GM20431 (cell line): ENCODE results near the gene POU2AF1.

ENCODE experiments used
- in situ Hi-C: fragments of 300-500 bp; cut with MseI, MboI; formaldehyde crosslinking; loops from one replicate; pipeline ENCODE4 v1.15.0; 2020; ENCODE audit warnings: low sequenced_read_pairs; ENCODE audit not compliant: unreplicated experiment

POU2AF1 gene

GRCh38 chr11:111363985-111364384 is 15.1 kb downstream of the POU2AF1 start:
- in situ Hi-C loops: no loop called here

DNA sequence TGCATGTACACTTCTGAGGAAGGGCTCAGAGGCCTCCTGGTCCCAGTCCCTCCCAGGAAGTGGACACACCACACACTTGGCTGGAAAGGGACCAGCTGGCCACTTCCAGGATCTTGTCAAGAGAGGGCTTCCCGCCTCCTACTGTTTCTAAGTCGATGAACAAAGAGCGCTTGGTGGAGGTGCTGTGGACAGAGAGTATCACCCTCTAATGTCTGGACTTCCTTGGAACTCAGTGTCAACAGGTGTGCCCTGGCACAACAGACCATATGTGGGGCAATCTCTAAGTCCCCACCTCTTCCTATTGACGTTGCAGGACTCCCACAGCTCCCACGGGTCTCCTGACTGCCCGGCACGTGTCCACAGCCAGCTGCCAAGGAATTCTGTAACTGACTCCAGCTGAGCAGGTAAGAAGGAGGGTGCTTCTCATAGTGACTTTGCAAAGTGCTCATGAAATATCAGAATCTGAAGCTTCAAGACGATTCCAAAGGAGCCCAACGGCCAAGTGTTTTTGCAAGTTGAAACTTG is 16.1 kb downstream of the POU2AF1 start:
- in situ Hi-C loops: no loop called here

- in situ Hi-C loops: no loop called here
These were observed 17.2 kb downstream of the POU2AF1 start for GRCh38 chr11:111361874-111362273.

GRCh38 chr11:111361052-111361801 is 17.8 kb downstream of the POU2AF1 start:
- in situ Hi-C loops: no loop called here

DNA sequence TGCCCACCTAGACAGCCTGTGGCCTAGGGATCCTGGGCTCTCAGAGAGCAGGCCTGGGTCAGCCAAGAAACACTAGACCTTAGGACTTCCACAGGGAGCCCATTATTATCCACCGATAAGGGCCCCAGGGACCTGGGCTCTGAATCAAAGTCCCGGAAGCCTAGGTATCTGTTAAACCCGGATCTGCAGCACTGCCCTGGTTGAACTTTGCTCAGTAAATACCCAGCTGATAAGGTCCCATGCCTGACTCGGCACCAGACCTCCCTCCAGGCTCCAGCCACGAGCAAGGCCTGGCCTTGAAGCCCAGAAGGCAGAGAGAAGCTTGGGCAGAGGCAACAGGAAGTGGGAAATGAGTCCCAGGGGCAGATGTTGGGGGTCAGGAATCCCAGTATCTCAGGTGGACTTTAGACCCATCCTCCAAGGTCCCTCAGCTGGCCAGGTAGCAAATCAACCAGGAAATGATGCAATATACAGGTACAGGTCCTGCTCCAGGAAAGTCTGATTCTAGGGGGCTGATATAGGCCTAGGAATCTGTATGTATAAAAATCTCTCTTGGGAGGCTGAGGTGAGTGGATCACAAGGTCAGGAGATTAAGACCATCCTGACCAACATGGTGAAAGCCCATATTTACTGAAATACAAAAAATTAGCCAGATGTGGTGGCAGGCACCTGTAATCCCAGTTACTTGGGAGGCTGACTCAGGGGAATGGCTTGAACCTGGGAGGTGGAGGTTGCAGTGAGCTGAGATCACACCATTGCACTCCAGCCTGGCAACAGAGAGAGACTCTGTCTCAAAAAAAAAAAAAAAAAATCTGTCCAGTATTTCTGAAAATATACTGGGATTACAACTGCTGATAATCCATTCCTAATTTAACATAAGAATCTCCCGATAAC is 18.7 kb downstream of the POU2AF1 start:
- in situ Hi-C loops: no loop called here

- in situ Hi-C loops: no loop called here
These were observed 19.6 kb downstream of the POU2AF1 start for GRCh38 chr11:111359223-111360149.

DNA sequence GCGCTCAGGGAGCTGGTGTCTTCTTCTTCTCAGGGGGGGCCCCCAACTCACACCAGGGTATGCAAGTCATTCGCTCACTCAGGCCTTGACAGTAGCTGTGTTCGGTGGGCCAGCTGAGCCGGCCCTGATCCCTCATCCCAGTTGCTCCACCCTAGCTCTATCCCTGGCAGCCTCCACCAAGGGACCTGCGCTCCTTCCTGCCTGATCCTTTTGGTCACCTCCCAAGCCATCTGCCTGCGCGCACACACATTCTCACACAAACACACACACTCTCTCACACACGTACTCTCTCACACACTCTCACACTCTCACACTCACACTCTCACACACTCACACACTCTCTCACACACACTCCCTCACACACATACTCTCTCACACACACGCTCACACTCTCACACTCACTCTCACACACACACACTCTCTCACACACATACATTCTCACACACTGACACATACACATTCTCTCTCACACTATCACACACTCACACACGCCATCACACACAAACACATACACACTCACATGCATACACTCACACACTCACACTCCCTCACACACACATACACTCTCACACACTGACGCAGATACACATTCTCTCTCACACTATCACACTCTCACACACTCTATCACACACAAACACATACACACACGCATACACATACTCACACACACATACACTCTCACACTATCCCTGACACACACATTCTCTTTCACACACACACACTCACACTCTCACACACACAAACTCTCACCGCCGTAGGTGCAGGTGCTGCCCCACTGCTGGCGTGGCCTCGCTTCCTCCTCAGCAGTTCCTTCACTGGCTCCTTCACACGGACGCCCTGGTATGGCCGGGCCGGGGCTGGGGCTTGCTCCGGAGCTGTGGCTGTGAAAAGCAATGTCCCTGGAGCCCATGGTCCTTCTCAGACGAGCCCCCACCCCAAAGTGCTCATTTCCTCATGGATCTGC is 20.8 kb downstream of the POU2AF1 start:
- in situ Hi-C loops: no loop called here

DNA sequence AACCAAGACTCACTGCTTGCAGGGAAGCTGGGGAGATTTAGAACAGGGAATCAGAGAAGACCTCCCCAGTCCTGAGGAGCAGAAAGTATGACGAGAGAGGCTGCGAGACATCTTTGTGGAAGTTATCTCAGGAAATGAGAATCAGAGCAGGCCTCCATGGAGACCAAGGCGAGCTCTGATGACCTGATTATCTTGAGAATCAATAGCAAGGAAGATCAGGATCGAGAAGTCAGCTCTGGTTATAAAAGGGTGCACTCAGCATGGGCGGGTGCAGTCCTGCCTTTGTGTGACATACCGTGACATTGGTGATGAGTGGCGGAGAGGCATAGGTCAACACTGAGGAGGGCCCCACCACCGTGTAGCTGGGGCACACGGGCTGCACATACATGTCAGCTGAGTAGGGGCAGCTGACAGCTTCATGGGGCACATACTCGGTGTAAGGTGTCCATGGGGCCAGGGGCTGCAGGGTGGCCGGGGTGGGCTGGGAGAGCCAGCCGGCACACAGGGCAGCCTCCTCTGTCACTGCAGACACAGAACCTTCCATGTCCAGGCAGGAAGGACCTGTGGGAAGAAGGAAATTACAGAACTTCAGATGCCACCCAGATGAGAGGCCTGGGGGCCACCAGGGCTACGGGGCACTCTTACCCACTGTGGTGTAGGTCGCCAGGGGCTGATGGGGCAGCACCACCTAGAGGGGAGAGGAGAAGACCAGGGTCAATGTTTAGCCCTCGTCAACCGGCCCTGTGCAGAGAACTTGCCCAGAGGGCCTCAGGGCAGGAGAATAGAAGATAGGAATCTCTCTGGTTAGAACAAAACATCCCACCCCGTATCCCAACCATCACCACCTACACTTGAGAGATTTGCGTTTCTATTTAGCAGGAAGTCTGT is 21.7 kb downstream of the POU2AF1 start:
- in situ Hi-C loops: no loop called here

DNA sequence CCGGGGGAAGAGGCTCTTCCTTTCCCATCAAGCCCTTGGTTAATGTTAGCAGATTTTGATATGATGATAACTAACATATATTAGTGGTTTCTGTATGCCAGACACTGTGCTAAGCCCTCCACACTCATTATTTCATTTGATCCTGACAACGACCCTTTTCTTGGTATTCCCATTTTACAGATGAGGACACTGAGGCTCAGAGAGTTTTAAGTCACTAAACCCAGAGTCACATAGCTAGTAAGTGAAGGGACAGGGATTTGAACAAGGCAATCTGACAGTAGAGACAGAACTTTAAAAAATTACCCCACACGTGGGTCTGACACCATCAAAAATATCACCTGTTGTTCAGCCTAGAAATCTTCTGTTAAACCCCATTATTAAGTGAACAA is 22.4 kb downstream of the POU2AF1 start:
- in situ Hi-C loops: no loop called here

- in situ Hi-C loops: no loop called here
These were observed 23.0 kb downstream of the POU2AF1 start for GRCh38 chr11:111355956-111356659.

DNA sequence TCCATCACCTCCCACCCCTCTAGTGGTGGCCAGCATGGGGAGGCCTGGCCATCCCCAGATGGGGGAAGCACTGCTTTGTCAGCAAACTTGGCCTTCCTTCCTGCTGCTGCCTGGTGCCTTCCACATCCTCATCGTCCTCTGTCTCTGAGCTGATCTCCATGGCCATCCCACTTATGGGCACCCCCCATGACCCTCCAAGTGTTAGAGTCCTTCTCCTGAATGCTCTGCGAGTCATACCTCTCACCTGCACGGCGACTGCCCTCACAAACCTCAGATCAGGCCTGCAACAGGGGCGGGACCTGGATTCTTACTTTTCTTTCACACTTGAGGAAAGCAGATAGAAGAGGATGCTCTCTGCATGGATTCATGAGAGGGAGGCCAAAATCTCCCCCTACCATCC is 24.0 kb downstream of the POU2AF1 start:
- in situ Hi-C loops: no loop called here

- in situ Hi-C loops: no loop called here
These were observed 24.5 kb downstream of the POU2AF1 start for GRCh38 chr11:111354601-111354891.

GRCh38 chr11:111353776-111354600 is 25.1 kb downstream of the POU2AF1 start:
- in situ Hi-C loops: no loop called here

- in situ Hi-C loops: no loop called here
These were observed 26.0 kb downstream of the POU2AF1 start for GRCh38 chr11:111352935-111353710.

GRCh38 chr11:111352231-111352746 is 26.8 kb downstream of the POU2AF1 start:
- in situ Hi-C loops: no loop called here
